Measurements from ENCODE around the gene FNDC11. TPM values are rescaled to one million over a fixed set of nuclear protein-coding genes. Genes with fewer than 3 reads are reported as not detected.
A peak's percentile ranks its signal among the peaks of the same experiment; 100 is the strongest.

The FNDC11 gene
- total and polyA plus RNA-seq, 2 of the 13 experiments (the other 11 are each of a cell fraction or from before 2014, with no cell fraction given) = 0.07 TPM; not detected in 1

DNA sequence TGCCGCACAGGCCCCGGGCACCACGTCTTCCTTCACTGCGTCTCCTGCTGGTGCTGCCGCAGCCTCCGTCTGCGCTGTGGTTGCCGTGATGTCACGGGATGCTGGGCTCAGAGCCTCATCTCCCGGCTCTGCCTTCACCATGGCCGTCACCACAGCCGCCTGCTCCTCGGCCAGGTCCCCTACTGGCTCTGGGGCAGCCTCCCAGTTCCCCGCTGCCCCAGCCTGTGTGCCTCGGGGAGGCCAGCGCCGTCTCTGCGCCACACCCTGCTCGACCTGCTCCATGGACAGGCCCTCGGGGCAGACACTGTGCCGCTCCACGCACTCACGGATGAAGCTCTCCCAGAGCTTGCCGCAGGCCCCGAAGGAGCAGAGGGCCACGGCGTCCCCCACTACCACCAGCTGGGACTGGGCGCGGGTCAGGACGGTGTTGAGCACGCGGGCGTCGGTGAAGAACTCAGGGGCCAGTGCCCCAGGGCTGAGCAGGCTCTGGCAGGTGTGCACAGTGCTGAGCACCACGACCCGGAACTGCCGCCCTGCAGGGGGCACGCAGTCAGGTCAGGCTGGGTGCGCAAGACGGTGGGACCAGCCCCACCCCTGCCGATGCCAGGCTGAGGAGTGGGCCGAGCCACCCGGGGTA, 11.9 kb downstream of the FNDC11 start (continued):
- TF ChIP-seq, protein P1, sequence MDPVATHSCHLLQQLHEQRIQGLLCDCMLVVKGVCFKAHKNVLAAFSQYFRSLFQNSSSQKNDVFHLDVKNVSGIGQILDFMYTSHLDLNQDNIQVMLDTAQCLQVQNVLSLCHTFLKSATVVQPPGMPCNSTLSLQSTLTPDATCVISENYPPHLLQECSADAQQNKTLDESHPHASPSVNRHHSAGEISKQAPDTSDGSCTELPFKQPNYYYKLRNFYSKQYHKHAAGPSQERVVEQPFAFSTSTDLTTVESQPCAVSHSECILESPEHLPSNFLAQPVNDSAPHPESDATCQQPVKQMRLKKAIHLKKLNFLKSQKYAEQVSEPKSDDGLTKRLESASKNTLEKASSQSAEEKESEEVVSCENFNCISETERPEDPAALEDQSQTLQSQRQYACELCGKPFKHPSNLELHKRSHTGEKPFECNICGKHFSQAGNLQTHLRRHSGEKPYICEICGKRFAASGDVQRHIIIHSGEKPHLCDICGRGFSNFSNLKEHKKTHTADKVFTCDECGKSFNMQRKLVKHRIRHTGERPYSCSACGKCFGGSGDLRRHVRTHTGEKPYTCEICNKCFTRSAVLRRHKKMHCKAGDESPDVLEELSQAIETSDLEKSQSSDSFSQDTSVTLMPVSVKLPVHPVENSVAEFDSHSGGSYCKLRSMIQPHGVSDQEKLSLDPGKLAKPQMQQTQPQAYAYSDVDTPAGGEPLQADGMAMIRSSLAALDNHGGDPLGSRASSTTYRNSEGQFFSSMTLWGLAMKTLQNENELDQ (CRISPR knock-in tag; IDR thresholded peaks at IDR 0.05; ENCODE audit: borderline replicate concordance) = no peak

DNA sequence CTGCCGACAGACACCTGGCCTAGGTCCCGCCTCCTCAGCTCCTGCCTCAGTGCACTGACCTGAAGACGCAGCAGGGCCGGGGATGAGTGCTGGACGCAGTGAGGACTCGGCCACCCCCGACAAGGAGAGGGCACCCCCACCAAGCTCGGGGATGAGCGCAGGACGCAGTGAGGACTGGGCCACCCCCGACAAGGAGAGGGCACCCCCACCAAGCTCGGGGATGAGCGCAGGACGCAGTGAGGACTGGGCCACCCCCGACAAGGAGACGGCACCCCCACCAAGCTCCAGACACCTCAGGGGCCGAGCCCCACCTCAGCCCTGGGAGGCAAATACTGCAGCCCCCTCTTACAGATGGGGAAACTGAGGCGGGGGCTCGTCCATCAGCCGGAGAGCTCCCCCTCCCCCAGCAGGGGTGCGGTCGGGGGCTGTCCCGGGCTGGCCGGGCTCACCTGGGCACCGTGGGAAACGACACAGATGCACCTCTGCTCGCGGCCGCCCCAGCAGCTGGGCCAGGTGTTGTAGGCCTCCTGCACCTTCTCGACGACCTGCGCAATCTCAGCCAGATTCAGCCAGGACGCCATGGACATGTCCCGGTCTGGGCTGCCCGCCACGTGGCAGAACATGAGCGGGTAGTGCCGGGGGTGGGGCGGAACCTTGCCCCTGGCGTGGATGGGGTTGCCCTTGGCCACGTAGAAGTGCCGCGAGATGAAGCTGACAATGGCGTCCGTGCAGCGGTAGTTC, 12.6 kb downstream of the FNDC11 start:
- Histone ChIP-seq H3K4me3 (replicated peaks in 1 of 3; ENCODE audit: insufficient read depth in 1 of 3, low read depth in 2 of 3, low read length in 3 of 3) (no peak overlapping the region), H3K4me2 (ENCODE audit: low read depth, low read length) (no peak overlapping the region), H4K20me1 (ENCODE audit: insufficient read depth, low read length) (peaks cover 2% of the 10 kb centered on the region; the same call in 1 of the 2 replicates), H3K9ac (ENCODE audit: insufficient read depth, low read depth, low read length) (no peak overlapping the region), H3K9me3 (ENCODE audit: low read length) (no peaks in the 10 kb centered on the region), H3K27ac (ENCODE audit: extremely low read length, insufficient read depth, low read length) (no peak overlapping the region), H3K79me2 (ENCODE audit: insufficient read depth, low read length) (no peaks in the 10 kb centered on the region), H3K36me3 (replicated peaks in 1 of 2; ENCODE audit: control insufficient read depth in 1 of 2, insufficient read depth in 2 of 2, low read length in 2 of 2) (no peaks in the 10 kb centered on the region), H3K27me3 (ENCODE audit: control insufficient read depth in 1 of 2, insufficient read depth in 2 of 2, low read length in 2 of 2) (no peaks in the 10 kb centered on the region), H2AFZ (ENCODE audit: low read length) (no peak overlapping the region), H3K4me1 (ENCODE audit: insufficient read depth, low read length) (no peaks in the 10 kb centered on the region)
- 83% methylated on average over 39 of the region's 46 CpGs for WGBS (ENCODE audit: low lambda C conversion rate)
- DNase-seq (ENCODE audit: low spot score) (no peak), FAIRE-seq (no peak), ATAC-seq (no peak)
- in situ Hi-C loops (cut with HindIII; ENCODE audit: extremely low pct_ligation_motif_present, low pct_unique_long_range_greater_than_20kb) (no loop called here), intact Hi-C loops (cut with micrococcal nuclease; ENCODE audit: unreplicated experiment) (no loop called here)
- TF ChIP-seq AGO1 (IDR thresholded peaks at IDR 0.05; ENCODE audit: low read depth, low read length, poor library complexity, severe bottlenecking) (peak; percentile 17), PCBP1 (IDR thresholded peaks at IDR 0.05; ENCODE audit: borderline replicate concordance, low read depth, low read length) (0 out of 2 replicates have a peak, but pooled peaks have one; percentile 10), RBM22 (optimal IDR thresholded peaks at IDR 0.05; ENCODE audit: low read length) (no peak), NONO (IDR thresholded peaks at IDR 0.05) (no peak), NONO (CRISPR knock-in tag; conservative IDR thresholded peaks at IDR 0.05) (0 out of 2 replicates have a peak, but pooled peaks have one; percentile 6), CBFB (CRISPR knock-in tag; IDR thresholded peaks at IDR 0.05) (no peak), RERE (CRISPR knock-in tag; IDR thresholded peaks at IDR 0.05; ENCODE audit: low read depth) (no peak), ZC3H13 (CRISPR knock-in tag; IDR thresholded peaks at IDR 0.05) (0 out of 2 replicates have a peak, but pooled peaks have one; percentile 28)
- TF ChIP-seq, protein P2, sequence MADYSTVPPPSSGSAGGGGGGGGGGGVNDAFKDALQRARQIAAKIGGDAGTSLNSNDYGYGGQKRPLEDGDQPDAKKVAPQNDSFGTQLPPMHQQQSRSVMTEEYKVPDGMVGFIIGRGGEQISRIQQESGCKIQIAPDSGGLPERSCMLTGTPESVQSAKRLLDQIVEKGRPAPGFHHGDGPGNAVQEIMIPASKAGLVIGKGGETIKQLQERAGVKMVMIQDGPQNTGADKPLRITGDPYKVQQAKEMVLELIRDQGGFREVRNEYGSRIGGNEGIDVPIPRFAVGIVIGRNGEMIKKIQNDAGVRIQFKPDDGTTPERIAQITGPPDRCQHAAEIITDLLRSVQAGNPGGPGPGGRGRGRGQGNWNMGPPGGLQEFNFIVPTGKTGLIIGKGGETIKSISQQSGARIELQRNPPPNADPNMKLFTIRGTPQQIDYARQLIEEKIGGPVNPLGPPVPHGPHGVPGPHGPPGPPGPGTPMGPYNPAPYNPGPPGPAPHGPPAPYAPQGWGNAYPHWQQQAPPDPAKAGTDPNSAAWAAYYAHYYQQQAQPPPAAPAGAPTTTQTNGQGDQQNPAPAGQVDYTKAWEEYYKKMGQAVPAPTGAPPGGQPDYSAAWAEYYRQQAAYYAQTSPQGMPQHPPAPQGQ (CRISPR knock-in tag; IDR thresholded peaks at IDR 0.05; ENCODE audit: borderline replicate concordance) = no peak
- ChIA-PET POLR2A (no interaction called here), CTCF (ENCODE audit: low intra/inter-chr PET ratio, low total read pairs) (no interaction called here)
- BruUV-seq (replicated peaks) = no TSS peak

Measured in HepG2 (cell line).